GM19328 (cell line): Measurements from ENCODE around the gene LYPLAL1.
"Not testable (repeated sequence)": the region's sequence is repeated elsewhere in the genome, so short reads cannot be mapped to it uniquely, and the experiment has no call there.

Experiments
- ATAC-seq: cut with Tn5 transposase; IDR thresholded peaks from one replicate; pipeline ENCODE4 v1.9.1; 2021; ENCODE audit warnings: mild to moderate bottlenecking, moderate library complexity; ENCODE audit not compliant: unreplicated experiment

LYPLAL1 gene

GRCh38 chr1:219161371-219161770 is 12.3 kb upstream of the LYPLAL1 start:
- no peak for ATAC-seq

- ATAC-seq: no peak
These were observed 10.2 kb upstream of the LYPLAL1 start for GRCh38 chr1:219163401-219163954.

- no peak for ATAC-seq
These were observed 2.3 kb upstream of the LYPLAL1 start for GRCh38 chr1:219171192-219171935.

DNA sequence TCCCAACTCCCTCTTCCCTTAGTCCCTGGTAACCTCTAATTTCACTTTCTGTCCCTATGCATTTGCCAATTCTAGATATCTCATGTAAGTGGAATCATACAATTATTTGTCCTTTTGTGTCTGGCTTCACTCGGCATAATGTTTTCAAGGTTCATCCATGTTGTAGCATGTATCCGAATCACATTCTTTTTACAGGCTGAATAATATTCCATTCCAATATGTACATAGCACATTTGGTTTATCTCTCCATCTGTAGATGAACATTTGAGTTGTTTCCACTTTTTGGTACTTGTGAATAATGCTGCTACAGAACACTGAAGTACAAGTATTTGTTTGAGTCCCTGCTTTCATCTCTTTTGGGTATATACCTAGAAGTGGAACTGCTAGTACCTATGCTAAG is 857 bp upstream of the LYPLAL1 start:
- ATAC-seq: no peak

DNA sequence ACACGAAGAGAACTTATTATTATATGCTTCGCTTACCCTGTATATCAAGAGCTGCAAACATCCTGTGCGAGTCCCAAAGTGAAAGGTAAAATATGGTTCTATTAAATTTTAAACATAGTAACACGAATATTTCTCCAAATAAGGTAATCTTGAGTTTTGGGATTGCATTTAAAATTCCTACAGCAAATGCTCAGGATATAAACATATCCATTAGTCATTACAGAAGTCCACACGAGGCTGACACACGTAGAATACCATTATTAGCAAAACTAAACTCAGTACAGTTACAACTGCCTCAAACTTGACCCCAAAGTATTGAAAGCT is 282 bp upstream of the LYPLAL1 start:
- no peak for ATAC-seq

GRCh38 chr1:219174460-219175211 is 958 bp downstream of the LYPLAL1 start:
- ATAC-seq: no peak

DNA sequence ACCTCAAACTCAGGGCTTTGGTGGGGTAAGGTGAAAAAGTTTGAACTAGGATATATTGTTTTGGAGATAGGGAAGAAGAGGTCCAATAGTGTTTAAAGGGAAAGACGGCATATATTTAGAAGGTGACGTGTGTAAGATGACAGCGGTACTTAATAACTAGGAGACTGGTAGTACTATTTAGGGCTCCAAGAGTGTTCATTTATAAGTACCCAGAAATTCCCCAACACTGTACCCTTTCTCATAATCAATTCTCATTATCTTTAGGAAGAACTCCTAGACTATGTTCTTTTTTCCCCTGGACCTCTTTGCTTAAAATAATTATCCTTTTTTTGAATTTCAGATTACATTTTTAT is 1.5 kb downstream of the LYPLAL1 start:
- ATAC-seq: no peak

DNA sequence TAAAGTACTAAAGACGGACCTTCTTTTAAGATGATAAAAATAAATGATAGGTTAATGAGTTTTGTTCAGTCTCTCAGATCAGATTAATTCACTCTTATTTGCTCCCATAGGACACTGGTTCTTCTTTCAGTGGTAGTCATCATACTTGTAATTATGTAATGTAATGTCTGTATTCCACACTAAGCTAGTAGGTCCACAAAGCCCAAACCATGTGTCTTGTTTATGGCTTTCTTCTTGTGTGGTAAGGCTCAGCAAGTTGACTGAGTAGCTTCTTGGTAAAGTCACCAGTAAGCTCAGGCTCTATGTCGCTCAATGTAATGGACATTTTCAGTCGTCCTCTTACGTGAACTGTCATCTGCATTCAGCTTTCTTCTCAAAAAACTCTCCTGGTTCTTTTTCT is 2.5 kb downstream of the LYPLAL1 start:
- ATAC-seq: no peak

- ATAC-seq: peak; percentile 26
These were observed 3.7 kb downstream of the LYPLAL1 start for GRCh38 chr1:219177363-219177762.

- no peak for ATAC-seq
These were observed 4.3 kb downstream of the LYPLAL1 start for GRCh38 chr1:219177940-219178339.

DNA sequence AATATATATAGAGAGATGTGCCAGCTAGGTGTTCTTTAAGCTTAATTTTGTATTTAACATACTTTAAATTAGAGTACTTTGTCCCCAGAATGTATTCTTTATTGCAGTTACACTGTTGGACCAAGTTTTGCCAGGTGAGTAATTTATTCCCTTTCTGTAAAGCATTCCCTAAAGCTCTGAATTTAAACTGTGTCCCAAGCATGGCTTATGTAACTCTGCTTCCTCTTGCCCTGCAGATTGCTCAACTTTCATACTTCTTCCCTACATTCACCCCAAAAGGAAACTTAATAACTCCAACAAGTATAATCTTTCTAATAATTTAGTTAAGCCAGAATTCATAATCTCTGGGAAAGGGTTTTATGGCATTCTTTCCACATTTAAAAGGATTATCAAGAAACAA is 5.6 kb downstream of the LYPLAL1 start:
- ATAC-seq: no peak

DNA sequence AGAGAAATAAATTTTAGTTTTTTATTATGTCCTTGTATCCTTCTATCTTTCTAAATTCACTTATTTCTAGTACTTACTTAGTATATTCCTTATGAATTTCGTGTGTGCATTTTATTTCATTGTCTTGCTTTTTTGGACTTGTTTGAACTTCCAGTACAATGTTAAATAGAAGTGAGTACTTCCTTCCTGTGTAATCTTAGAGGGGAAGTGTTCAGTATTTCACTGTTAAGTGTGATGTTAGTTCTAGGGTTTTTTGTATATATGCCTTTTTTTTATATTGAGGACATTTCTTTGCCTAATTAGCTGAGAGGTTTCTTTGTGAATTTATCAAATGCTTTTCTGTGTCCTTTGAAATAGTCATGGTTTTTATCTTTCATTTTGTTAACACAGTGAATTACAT is 10.7 kb downstream of the LYPLAL1 start:
- no peak for ATAC-seq

DNA sequence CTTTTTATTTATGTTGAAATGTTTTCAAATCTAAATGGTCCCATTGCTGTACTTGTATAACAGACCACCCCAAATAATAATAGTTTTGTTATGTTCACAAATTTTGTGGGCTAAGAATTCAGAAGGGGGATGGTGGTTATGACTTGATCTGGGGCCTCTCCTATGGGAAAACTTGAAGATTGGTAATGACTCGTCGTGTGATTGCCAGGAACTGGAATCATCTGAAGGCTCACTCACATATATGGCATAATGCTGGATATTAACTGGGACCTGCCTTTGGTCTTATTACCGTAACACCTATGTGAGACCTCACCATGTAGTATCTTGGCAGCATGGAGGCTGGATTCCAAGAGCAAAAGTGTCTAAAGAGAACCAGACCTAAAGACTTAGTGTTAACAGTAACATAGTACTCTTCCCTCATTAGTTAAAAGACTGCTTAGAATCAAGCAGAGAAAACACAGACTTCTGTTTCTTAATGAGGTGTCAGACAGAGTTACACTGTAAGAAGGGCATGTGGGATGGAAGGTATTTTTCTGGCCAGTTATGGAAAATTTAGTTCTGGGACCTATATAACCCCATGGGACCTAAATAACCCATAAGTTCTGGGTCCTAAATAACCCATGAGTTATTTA is 11.9 kb downstream of the LYPLAL1 start:
- ATAC-seq: no peak

DNA sequence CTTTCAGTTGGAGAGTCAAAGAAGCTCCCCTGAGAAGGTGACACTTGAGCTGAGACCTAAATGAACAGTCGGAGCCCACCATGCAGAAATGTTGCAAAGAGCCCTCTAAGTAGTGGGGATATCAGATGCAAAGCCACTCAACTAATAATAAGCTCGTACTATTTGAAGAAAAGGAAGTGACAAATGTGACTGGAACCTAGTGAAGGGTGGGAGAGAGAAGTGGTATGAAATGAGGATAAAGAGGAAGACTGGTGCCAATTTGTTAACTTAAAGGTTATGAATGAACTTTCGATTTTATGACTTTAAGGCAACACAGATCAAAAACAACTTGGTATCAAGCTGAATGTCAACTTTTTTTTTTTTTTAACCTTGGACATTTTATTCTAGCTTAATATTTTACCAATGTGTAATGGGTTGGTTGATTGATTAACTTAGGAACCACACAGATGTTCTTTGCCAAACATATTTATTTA is 14.7 kb downstream of the LYPLAL1 start:
- no peak for ATAC-seq

GRCh38 chr1:219189021-219189824 is 15.5 kb downstream of the LYPLAL1 start:
- peak; percentile 67 for ATAC-seq

GRCh38 chr1:219189952-219190351 is 16.3 kb downstream of the LYPLAL1 start:
- no peak for ATAC-seq

- no peak for ATAC-seq
These were observed 16.9 kb downstream of the LYPLAL1 start for GRCh38 chr1:219190605-219191004.

DNA sequence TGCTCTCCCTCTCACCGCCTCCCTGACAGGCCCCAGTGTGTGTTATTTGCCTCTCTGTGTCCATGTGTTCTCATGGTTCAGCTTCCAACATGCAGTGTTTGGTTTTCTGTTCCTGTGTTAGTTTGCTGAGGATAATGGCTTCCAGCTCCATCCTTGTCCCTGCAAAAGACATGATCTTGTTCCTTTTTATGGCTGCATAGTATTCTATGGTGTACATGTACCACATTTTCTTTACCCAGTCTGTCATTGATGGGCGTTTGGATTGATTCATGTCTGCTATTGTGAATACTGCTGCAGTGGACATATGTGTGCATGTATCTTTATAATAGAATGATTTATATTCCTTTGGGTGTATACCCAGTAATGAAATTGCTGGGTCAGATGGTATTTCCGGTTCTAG is 22.2 kb downstream of the LYPLAL1 start:
- not testable (repeated sequence) for ATAC-seq

- no peak for ATAC-seq
These were observed 28.0 kb downstream of the LYPLAL1 start for GRCh38 chr1:219201656-219202055.

DNA sequence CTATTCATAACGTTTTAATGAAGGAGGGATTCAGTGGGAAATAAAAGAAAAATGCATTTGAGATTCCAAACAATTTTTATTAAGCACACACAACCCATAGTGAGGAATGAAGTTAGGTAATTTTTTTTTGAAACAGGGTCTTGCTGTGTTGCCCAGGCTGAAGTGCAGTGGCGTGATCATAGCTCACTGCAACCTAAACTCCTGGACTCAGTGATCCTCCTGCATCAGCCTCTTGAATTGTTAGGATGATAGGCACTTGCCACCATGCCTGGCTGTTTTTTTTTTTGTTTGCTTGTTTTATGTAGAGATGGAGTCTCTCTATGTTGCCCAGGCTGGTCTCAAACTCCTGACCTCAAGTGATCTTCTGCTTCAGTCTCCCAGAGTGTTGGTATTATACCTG is 28.9 kb downstream of the LYPLAL1 start:
- ATAC-seq: no peak

- no peak for ATAC-seq
These were observed 32.7 kb downstream of the LYPLAL1 start for GRCh38 chr1:219206350-219206749.
